Stimulated activated CD4-positive, alpha-beta T cell treated with anti-CD3 and anti-CD28 coated beads, Interleukin-15, amount 100 ng/mL, for 24 hours (primary cell): ENCODE results near the gene ATXN1L.
"Not testable (repeated sequence)": the region's sequence is repeated elsewhere in the genome, so short reads cannot be mapped to it uniquely, and the experiment has no call there.

ENCODE experiments used
- DNase-seq: peaks from one replicate; pipeline ENCODE4 v3.0.0-alpha.2; 2020

ATXN1L gene, protein sequence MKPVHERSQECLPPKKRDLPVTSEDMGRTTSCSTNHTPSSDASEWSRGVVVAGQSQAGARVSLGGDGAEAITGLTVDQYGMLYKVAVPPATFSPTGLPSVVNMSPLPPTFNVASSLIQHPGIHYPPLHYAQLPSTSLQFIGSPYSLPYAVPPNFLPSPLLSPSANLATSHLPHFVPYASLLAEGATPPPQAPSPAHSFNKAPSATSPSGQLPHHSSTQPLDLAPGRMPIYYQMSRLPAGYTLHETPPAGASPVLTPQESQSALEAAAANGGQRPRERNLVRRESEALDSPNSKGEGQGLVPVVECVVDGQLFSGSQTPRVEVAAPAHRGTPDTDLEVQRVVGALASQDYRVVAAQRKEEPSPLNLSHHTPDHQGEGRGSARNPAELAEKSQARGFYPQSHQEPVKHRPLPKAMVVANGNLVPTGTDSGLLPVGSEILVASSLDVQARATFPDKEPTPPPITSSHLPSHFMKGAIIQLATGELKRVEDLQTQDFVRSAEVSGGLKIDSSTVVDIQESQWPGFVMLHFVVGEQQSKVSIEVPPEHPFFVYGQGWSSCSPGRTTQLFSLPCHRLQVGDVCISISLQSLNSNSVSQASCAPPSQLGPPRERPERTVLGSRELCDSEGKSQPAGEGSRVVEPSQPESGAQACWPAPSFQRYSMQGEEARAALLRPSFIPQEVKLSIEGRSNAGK

DNA sequence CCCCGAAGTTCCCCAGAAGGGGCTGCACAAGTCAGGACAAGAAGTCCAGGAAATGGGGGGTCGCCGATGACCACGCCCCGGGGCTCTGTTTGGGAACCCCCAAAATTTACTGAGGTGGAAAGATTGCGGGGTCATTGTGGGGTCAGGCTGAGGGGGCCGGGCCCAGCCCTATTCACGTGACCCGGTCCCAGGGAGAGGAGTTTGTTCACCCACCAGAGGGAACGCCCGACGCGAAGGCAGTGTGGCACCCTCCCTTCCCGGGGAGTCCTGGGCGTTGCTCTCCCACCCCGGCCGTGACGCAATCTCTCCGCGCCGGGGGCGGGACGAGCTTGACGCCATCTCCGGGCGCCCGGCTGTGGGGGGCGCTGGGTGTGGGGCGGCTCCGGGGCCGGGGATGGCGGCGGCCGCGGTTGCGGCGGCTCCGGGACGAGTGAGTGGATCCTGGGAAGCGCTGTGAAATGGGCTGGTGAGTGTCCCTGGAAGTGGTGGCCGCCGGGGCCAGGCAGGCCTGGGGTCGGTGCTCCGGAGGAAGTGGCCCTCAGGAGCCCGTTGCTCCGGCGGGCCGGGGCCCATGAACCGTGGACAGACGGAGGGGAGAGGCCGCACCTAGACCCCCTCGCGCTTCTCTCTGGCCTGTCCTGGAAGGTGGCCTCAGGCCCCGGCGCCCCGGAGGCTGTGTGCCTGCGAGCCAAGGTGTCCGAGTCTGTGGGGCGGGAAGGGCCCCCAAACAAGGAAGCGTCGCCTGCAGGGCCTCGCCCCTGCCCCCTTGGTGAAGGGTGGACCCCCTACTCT is at the start of gene ATXN1L:
Gene ATXN1L (plus strand): TSS at position 338 of the 792 bp plus-strand sequence. CDS start 3,765 bp downstream, outside the sequence.
- peak; percentile 92 for DNase-seq

DNA sequence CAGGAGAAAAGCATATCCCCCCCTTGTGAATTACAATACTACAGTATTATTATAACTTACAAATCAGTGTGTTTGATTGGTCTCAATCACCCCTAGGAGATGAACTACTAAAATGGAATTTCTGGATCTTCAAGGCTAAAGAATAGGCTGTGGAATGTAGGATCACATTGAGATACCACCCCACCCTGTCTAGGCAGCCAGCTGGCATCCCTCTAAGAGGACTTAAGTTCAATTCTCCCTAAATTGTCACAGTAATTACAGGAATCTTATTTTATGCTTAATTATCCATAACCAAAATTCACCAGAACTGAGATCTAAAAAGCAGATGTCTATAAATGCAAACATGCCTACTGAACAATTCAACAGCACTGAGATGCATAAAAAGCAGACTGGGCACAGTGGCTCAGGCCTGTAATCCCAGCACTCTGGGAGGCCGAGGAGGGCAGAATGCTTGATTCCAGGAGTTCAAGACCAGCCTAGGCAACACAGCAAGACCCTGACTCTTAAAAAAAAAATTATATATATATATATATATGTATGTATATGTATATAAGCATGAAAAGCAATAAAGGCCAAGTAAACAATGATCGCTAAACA is 49.2 kb upstream of the ATXN1L start:
- no peak for DNase-seq

DNA sequence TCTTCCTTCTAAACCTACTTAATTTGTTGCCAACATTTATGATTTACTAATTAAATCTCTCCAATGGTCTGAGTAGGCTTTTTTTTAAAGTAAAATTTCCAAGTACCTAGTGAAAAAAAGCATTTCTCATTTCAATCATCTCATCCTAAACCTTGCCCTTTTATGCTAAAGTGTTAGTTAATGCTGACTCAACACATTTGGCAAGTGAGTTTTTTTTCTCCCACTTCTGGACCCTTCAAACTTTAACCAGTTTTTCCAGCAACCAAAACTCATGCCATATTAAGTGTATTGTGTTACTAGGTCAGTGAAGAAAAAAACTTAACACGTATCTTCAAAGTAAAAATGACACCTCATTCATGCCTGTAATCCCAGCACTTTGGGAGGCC is 42.5 kb upstream of the ATXN1L start:
- DNase-seq, result no peak

DNA sequence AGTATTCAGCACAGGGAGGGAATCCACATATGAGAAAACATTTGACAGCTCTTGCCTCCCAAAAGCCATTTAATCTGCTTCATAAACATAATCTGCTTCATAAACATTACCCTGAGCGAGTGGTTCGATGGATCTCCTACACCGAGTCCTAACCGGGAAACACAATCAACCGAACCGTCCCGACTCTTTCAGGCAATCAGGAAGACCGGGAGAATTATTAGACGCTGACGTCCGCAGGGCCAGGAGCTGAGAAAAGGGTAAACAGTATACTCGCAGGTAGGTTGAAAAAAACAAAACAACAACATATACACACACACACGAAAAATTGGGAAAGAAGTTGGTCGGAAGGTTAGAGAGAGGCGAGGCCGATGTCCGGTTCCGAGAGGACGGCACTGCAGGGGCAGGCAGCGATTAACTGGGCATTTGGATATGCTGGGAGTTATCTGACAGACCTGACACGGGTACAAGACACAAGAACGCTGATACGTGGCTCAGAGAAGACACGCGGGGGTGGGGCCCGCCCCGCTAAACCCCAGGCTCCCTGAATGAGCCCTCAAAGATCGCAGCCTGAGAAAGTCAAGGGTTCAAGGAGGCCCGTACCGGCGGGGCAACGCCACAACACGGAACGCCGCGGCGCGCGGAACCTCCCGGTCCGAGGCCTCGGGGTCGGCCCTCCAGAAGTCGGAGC is 37.7 kb upstream of the ATXN1L start:
- DNase-seq, result peak; percentile 69

DNA sequence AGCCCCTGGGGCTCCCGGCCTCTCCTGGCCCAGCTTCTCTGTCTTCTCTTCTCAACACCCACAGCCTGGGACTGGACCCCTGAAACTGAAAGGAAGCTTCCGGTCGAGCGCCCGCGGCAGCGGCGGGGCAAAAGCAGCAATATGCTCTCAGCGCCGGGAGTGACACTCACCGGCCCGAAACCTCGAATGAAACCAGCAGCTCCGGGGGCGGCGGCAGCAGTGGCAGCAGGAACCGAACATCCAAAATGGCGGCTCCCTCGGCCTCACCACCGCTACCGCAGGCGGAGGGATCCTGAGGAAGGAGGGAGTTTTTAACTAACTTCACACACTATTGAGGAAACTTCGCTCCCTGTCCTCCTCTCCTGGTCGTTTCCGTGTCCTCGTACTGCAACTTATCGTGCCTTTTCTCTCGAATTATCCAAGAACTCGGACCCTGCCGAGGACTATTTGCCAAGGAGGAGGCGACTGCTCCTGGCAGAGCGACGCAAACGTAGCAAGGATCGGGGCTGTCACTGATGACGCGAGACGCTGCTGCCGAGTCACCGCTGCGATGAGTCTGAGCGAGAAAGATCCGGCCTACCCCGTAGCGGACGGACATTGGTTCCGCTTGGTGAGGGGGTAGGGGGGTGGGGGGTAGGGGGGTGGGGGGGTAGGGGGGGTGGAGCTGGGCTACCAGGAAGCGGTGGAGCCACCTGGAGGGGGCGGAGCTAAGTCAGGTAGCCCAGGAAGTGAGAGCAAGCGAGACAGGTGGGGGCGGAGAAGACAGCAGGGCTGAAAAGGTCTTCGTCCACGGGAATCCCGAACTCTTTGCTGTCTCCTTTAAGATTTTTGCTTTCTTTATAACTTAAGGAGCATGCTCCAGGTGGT is 37.0 kb upstream of the ATXN1L start, which contains the start of gene AP1G1:
Gene AP1G1 (minus strand): TSS at position 242 of the 867 bp plus-strand sequence. CDS start 19,355 bp downstream, outside the sequence.
- DNase-seq, result peak; percentile 93

DNA sequence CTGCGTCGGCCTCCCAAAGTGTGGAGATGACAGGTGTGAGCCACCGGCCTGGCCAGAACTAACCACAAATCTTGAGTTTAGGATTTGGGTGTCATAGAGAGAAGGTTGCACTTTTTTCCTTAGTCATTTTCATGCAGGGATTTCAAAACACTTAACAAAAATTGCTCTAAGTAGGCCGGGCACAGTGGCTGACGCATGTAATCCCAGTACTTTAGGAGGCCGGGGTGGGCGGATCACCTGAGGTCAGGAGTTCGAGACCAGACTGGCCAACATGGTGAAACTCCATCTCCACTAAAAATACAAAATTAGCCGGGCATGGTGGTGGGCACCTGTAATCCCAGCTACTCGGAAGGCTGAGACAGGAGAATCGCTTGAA is 35.6 kb upstream of the ATXN1L start:
- DNase-seq, result not testable (repeated sequence)

DNA sequence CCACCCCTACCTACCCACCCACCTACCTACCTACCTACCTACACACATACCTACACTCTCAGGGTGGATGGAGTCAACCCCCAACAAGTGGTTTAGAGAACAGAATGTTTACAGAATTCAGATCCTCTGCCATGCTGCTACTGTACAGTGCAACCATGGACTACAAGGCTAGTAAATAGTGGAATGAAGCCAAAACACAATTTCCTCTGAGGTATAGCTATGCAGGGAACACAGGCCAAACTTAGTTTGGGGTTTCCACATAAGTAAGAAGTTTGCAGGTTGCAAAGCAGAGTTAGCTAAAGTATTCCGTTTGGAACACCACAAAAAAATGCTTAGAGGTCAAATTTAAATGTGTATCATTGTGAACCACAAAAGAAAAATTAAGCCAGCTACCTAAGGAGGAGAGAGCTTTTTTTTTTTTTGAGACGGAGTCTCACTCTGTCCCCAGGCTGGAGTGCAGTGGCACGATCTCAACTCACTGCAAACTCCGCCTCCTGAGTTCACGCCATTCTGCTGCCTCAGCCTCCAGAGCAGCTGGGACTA is 34.4 kb upstream of the ATXN1L start:
- DNase-seq, result no peak

DNA sequence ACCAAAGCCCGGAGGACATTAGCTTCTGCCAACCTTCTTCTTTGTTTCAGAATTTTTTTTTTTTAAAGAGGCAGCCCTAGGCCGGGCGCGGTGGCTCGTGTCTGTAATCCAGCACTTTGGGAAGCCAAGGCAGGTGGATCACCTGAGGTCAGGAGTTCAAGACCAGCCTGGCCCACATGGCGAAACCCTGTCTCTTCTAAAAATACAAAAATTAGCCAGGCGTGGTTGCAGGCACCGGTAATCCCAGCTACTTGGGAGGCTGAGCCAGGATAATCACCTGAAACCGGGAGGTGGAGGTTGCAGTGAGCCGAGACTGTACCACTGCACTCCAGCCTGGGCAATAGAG is 28.6 kb upstream of the ATXN1L start:
- DNase-seq, result not testable (repeated sequence)

DNA sequence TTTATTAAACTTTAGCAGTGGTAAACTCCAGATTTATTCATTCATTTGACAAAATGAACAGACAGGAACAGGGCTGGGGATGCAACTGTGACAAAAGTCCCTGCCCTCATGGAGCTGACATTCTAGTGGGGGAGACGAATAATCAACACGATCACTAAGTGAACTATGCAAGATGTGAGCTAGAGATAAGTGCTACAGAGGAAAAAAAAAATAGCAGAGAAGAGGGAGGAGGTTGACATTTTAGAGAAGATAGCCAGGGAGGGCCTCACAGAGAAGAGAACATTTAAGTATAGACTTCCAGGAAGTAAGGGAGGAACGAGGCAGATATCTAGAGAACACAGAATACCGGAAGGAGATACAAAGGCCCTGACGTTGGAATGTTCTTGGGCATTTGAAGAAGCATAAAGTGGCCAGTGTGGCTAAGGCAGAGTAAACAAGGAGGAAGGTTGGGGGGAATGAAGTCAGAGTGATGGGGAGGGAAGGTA is 19.2 kb upstream of the ATXN1L start:
- DNase-seq, result no peak

DNA sequence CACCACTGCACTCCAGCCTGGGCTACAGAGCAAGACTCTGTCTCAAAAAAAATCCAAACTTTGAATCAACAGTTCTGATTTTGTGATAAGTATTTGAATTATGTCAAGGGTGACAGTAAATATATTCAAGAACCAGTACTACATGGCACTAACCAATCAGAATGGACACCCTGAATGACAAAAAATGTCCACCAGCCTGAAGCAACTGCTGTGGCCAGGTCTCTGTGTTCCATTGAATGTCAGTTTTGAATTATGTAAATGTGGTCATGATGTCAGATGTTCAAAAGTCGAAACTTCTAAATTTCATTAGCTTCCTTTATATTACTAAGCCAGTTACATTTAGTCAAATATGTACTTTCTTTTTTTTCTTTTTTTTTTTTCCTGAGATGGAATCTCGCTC is 15.4 kb upstream of the ATXN1L start:
- DNase-seq, result no peak

DNA sequence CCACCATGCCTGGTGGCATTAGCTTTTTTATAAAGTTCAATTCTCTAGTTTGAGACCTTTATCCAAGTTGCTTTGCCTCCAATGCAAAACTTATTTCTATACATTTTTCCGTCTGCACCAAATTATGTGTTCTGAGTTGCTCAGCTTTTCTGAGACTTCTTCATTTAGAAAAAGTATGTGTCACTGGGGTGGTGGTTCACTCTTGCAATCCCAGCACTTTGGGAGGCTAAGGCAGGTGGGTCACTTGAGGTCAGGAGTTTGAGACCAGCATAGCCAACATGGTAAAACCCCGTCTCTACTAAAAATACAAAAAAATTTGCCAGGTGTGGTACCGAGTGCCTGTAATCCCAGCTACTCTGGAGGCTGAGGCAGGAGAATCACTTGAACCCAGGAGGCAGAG is 14.1 kb upstream of the ATXN1L start:
- DNase-seq, result not testable (repeated sequence)

DNA sequence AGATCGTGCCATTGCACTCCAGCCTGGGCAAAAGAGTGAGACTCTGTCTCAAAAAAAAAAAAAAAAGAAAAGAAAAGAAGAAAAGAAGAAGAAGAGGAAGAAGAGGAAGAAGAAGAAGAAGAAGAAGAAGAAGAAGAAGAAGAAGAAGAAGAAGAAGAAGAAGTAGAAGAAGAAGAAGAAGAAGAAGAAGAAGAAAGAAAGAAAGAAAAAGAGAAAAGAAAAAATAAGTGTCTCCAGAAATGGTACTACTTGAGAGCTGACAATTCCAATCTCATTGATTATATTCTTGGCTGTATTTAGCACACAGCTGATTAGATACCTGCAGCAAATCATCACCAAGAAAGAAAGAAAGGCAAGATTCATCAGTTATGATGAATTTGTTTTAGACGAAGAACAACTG is 13.7 kb upstream of the ATXN1L start:
- not testable (repeated sequence) for DNase-seq

DNA sequence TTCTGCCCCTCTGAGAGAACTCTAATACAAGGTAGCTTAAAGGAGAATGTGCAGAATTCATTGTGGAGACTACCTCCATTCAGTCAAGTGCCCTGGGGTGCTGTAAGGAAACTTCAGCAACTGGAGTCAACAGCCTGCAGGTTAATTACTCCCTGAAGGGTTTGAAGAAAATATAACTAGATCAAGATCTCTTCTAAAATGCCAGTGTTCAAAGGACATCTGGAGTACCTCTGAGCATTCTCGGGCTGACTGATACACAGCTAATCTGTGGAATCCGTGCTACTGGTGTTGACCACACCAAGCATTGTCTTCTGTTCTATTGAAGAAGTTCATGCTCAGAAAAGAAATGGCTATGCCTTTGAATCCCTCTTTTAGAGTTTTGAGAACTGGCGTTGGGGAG is 11.5 kb upstream of the ATXN1L start:
- no peak for DNase-seq

DNA sequence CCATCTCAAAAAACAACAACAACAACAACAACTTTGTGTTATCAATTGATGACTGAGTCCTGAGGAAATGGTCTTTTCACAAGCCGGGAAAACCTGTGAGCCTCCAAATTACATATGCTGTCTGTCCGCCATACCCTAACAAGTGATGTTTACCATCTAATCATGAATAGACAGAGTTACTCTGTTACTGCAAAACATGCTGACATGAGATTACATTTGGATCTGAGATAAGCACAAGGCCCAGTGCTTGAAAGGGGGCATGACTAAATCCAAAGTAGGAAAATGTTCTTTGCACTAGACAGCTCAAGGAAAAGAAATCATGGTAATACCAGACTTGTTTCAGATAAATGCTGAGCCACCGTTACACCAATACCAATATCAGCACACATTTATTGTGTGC is 8.6 kb upstream of the ATXN1L start:
- DNase-seq, result no peak

DNA sequence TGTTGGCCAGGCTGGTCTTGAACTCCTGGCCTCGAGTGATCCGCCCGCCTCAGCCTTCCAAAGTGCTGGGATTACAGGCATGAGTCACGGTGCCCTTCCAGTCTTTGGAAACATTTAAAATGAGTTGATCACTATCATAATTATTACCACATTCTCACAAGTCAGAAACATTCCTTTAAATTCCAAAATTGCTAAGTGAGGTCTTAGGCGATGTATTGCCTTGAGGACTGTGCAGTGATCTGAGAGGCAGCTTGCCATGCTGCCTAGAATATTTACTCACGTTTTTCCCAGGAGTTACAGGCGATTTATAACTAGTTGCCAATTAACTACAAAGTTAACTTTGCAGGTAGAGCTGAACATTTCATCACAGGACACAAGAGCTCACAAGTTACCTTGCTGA is 5.7 kb upstream of the ATXN1L start:
- no peak for DNase-seq

DNA sequence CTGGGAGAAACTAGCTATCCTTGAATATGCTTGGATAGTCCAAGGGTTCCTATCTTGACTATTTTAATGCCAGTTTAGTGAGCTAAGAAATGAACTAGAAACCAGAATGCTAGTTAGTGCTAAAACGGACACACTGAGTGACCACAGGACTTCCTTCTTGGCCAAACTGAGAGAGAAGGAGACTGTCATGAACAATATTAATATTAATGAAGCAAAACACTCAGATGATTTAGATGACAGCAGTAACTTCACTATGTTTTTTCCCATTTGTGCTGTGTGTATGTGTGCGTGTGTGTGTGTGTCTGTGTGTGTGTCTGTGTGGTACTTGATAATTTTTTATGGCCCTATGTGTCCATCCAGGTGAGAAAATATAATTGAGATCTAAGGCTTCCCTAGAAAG is 2.2 kb upstream of the ATXN1L start:
- no peak for DNase-seq

DNA sequence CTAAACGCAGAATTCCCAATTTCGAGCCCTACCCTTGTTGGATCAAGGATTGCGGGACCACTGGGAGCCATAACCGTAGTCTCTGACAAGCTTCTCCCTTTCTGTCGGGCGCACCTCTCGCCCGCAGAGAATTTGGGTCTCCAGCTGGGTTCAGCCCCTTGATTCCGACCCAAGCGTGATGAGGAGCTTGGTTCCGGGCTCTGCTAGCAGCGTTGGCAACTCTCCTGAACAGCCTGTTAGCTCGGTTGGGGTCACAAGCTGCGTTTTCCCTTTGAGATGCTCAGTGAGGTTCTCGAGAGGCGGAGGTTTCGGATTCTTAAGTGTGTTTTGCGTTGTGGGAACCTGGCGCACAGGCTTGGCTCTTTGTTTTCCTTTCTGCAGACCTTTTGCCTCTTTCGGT is 655 bp downstream of the ATXN1L start:
- peak; percentile 35 for DNase-seq

DNA sequence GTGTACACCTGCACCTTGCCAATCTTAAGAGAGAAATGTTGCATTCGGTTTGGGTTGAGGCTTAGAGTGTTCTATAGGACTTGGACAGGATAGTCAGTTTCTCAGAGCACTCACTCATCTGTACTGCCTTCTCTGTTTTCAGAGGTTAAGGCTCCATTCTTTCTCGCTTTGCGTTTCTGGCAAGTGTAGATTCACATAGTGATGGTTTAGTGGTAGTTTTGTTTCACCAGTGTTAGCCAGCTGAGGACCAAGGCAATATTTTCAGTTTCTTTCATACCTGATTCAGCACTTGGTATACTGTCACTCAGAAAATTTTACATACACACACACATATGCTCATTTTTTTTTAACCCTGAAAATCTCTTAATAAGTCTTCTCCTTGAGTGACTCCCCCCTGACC is 1.3 kb downstream of the ATXN1L start:
- no peak for DNase-seq

DNA sequence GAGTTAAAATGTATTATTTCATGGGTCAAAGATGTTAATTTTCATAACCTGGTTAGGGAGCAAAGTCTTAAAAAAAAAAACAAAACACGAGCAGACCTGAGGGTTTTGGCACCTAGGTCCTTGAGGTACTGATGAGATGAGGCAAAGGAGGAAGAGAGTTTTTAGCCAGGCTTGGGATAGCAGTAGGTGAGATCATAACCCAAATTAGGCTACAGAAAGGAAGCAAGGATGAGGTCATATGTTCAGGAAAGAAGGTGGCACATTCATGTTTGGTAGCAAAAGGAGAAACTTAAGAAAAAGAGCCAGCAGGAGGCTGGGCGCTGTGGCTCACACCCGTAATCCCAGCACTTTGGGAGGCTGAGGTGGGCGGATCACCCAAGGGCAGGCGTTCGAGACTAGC is 2.8 kb downstream of the ATXN1L start:
- DNase-seq, result no peak

DNA sequence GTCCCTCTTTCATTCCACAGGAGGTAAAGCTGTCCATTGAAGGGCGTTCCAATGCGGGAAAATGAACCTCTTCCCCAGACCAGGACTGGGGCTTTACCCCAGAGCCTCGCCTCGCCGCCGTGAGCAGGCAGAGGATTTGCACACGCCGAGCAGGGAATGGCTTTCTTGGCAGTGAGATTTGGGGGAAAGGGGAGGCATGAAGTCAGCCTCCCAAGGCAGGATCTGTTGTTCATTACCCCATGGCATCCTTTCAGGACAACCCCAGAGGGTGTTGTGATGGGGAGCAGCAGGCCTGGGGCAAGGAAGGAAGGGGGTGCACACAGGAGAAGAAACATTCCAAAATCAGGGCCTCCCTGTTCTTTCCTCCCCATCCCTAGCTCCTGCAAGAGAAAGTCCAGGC is 6.0 kb downstream of the ATXN1L start:
- no peak for DNase-seq

DNA sequence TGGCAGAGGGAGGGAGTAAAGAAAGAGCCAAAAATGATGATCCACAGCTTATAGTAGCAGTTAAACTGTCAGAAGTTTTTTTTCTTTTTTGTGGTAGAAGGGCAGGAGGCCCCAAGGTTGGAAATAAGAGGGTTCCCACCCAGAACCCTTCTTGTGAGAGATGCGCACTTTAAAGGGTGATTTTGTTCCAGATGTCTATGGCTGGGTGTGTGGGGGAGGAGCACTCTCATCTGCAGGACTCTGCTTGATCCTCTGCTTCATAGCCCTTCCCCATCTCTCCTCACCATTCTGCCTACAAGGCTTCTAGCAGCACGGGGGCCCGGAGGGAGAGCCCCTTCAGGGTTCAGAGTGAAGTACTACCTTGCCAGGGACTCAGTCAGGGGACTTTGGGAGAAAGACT is 6.4 kb downstream of the ATXN1L start:
- no peak for DNase-seq
